Testis (tissue), 3 donors: Measurements from ENCODE around the gene CEBPG. TPM values are rescaled to one million over a fixed set of nuclear protein-coding genes. Genes with fewer than 3 reads are reported as not detected.
A peak's percentile ranks its signal among the peaks of the same experiment; 100 is the strongest.

Experiments
- DNase-seq: peaks from one replicate; pipeline ENCODE4 v3.0.0-alpha.2; 2019
- H3K27ac ChIP-seq, 2 donors: fragments of 200-600 bp; sonication (generic); one replicate each; pipeline ENCODE4 v1.5.1; 2019
- H3K27me3 ChIP-seq: fragments of 200-600 bp; sonication (generic); one replicate; pipeline ENCODE4 v1.5.1; 2019
- H3K36me3 ChIP-seq: fragments of 200-600 bp; sonication (generic); one replicate; pipeline ENCODE4 v1.5.1; 2017; ENCODE audit warnings: low read depth; ENCODE audit errors: missing control alignments
- H3K4me1 ChIP-seq: fragments of 200-600 bp; sonication (generic); one replicate; pipeline ENCODE4 v1.5.1; 2019
- H3K4me3 ChIP-seq, 2 donors: fragments of 200-600 bp; sonication (generic); one replicate each; pipeline ENCODE4 v1.5.1; 2017 to 2019
- H3K9me3 ChIP-seq: fragments of 200-600 bp; sonication (generic); one replicate; pipeline ENCODE4 v1.5.1; 2017
- POLR2A ChIP-seq: fragments of 450-650 bp; IDR thresholded peaks from one replicate; pipeline ENCODE4 v1.6.1; 2017; ENCODE audit warnings: antibody characterized with exemption, mild to moderate bottlenecking, moderate library complexity
- WGBS, 2 donors: methylation state at CpG; one replicate each; pipeline ENCODE4 v1.1.5; 2018; 5-methylcytosine and 5-hydroxymethylcytosine counted together
- intact Hi-C: fragments of 100-400 bp; cut with DNase I; formaldehyde crosslinking; loops from one replicate; pipeline ENCODE4 v1.15.1; 2023; ENCODE audit warnings: low total_unique reads
- polyA plus RNA-seq: library from polyadenylated mRNA; stranded (reverse); fragments of 350-450 nt; fragmentation: Illumina TruSeq; extraction: RNeasy Lipid Tissue Mini Kit (QIAGEN cat#74804); gene quantifications from one replicate; pipeline ENCODE4 v1.2.3, GENCODE V29; 2014; ENCODE audit warnings: low read depth, low replicate concordance; ENCODE audit not compliant: insufficient read depth
- total RNA-seq, 2 donors: library from RNA; depleted of rRNA; stranded (reverse); fragments of >200 nt; gene quantifications; one replicate each; pipeline ENCODE4 v1.2.3, GENCODE V29; 2016
- TF ChIP-seq, protein P1 (sequence below), 3 experiments: fragments of 450-650 bp in 2 of 3; fragments of 200-600 bp in 1 of 3; sonication (generic) in 1 of 3; IDR thresholded peaks; one replicate each; pipeline ENCODE4 v1.5.1; 2016 to 2019; ENCODE audit warnings: antibody characterized with exemption in 3 of 3, mild to moderate bottlenecking in 2 of 3, moderate library complexity in 1 of 3

The CEBPG gene
- total and polyA plus RNA-seq, 3 donors from 2014 or later: 20.8 to 24.3 (median 20.9) TPM

DNA sequence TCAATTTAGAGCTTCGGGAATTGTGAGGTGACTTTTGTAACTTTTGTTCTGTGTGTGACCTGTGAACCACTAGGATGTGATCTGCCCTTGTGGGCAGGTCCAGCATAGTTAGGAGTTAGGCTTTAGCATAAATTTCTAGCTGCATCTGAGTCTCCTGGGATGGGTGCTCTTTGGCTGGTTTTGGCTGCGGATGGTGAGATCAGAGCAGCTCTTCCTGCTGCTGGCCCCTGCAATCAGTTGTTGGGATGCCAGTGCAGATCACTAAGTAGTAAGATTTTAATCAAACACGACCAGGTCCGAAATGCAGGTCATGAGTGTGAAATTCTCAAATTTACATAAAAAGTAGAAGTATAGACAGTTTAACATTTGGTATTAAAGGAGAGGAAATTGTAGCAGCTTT lies 8.5 kb downstream of the CEBPG start:
- TF ChIP-seq, protein P1, sequence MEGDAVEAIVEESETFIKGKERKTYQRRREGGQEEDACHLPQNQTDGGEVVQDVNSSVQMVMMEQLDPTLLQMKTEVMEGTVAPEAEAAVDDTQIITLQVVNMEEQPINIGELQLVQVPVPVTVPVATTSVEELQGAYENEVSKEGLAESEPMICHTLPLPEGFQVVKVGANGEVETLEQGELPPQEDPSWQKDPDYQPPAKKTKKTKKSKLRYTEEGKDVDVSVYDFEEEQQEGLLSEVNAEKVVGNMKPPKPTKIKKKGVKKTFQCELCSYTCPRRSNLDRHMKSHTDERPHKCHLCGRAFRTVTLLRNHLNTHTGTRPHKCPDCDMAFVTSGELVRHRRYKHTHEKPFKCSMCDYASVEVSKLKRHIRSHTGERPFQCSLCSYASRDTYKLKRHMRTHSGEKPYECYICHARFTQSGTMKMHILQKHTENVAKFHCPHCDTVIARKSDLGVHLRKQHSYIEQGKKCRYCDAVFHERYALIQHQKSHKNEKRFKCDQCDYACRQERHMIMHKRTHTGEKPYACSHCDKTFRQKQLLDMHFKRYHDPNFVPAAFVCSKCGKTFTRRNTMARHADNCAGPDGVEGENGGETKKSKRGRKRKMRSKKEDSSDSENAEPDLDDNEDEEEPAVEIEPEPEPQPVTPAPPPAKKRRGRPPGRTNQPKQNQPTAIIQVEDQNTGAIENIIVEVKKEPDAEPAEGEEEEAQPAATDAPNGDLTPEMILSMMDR (IDR thresholded peaks at IDR 0.05): no peak
- no peak for TF ChIP-seq POLR2A
- Histone ChIP-seq H3K27ac (no peak overlapping the region), H3K27me3 (no peaks in the 10 kb centered on the region), H3K36me3 (no peaks in the 10 kb centered on the region), H3K9me3 (no peaks in the 10 kb centered on the region), H3K4me3 (no peak overlapping the region), H3K4me1 (peaks cover 10% of the 10 kb centered on the region)
- DNase-seq: no peak
- intact Hi-C loops: no loop called here
- 87 to 88% methylated on average over 4 of the region's 4 CpGs for WGBS, 2 donors

DNA sequence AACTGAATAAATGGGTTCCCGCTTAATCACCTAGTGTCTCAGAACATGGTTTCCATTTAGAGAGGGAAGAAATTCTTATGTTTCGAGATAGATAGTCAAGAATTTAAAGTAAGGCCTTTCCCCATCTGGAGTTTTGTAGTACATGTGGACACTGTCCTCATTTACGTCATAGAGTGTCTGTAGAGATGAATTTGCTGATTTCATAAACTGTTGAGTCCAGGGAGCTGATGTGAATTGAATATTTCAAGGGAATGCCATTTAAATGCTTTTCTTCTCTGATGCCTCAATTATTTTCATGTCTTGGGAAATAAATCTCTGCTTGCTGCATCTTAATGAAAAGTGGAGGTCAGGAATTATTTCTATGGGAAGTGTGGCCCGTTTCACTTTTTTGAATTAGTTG lies 9.5 kb downstream of the CEBPG start:
- Histone ChIP-seq H3K36me3 (no peaks in the 10 kb centered on the region), H3K27me3 (no peaks in the 10 kb centered on the region), H3K27ac (no peak overlapping the region), H3K4me1 (peaks cover 10% of the 10 kb centered on the region), H3K9me3 (no peaks in the 10 kb centered on the region), H3K4me3 (no peak overlapping the region)
- TF ChIP-seq, protein P1 (IDR thresholded peaks at IDR 0.05): no peak
- no peak for TF ChIP-seq POLR2A
- DNase-seq: no peak
- WGBS, 2 donors: 89 to 91% methylated on average over 4 of the region's 4 CpGs
- intact Hi-C loops: no loop called here

DNA sequence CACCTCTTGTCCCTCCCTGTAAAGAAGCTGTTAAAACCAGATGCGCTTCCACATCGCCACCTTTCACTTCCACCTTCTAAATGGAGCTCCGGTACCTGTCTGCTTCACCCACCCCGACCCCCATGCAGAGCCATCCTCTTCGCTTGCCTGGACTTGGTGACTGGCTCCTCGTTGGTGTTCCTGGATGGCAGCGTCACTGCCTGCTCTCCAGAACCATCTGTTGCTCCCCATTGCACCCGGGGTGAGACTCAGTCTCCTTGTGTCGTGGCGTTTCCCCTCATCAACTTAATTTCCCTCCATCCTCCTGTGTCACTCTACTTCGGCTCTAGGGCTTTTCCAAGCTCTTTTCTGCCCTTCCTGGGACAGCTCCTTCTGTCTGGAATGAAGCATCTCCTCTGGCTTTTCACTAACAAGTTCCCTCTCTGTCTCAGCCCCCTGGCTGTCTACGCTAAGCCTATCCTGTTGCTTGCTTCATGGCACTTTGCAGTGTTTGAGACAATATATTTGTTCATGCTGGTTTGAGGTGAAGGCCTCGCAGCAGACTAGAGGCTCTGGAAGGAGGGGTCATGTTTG lies 10.3 kb downstream of the CEBPG start:
- DNase-seq: no peak
- no peaks in the 10 kb centered on the region for H3K9me3 ChIP-seq
- peaks cover 14% of the 10 kb centered on the region for H3K4me1 ChIP-seq
- no peak overlapping the region for H3K4me3 ChIP-seq
- no peak overlapping the region for H3K27ac ChIP-seq
- TF ChIP-seq, protein P1 (IDR thresholded peaks at IDR 0.05): no peak
- TF ChIP-seq POLR2A: no peak
- WGBS, 2 donors: 93 to 95% methylated on average over 13 of the region's 13 CpGs
- no peaks in the 10 kb centered on the region for H3K27me3 ChIP-seq
- H3K36me3 ChIP-seq: no peaks in the 10 kb centered on the region
- intact Hi-C loops: no loop called here

DNA sequence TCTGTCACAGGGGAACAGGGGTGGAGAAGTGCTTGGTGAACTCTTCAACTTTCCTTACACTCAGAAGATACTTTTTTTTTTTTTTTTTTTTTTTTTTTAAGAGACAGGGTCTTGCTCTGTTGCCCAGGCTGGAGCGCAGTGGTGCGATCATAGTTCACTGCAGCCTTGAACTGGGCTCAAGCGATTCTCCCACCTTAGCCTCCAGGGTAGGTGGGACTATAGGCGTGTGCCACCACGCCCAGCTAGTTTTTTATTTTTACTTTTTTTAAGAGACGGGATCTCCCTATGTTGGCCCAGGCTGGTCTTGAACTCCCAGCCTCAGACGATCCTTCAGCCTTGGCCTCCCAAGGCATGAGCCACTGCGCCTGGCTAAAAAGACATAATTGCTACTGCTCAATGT lies 11.5 kb downstream of the CEBPG start:
- DNase-seq: no peak
- TF ChIP-seq POLR2A: no peak
- TF ChIP-seq, protein P1 (IDR thresholded peaks at IDR 0.05): no peak
- H3K9me3 ChIP-seq: no peaks in the 10 kb centered on the region
- H3K36me3 ChIP-seq: no peaks in the 10 kb centered on the region
- intact Hi-C loops: no loop called here
- 91 to 95% methylated on average over 8 of the region's 8 CpGs for WGBS, 2 donors
- no peak overlapping the region for H3K4me3 ChIP-seq
- H3K27ac ChIP-seq: no peak overlapping the region
- H3K27me3 ChIP-seq: no peaks in the 10 kb centered on the region
- H3K4me1 ChIP-seq: peaks cover 19% of the 10 kb centered on the region

DNA sequence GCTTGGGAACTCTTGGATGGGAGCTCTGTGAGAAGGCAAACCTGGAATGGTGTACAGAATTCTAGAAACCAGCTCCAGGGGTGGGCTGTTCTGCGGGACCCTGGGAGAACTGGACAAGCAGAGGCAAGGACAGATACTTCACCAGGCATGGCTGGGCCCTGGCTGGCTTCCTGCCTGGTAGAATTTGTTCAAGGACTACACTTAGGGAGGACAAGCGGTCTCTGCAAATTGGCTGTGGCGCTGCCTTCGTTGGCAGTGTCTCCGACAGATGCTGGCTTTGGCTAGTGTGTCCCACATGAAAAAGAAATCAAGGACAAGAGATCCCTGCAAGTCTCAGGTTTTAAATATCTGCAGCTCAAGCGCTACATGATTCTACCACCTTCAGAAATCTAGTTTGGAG lies 12.4 kb downstream of the CEBPG start:
- Histone ChIP-seq H3K4me3 (no peak overlapping the region), H3K27me3 (no peaks in the 10 kb centered on the region), H3K36me3 (no peaks in the 10 kb centered on the region), H3K9me3 (no peaks in the 10 kb centered on the region), H3K27ac (no peak overlapping the region), H3K4me1 (peaks cover 24% of the 10 kb centered on the region)
- WGBS, 2 donors: 28 to 37% methylated on average over 6 of the region's 6 CpGs
- TF ChIP-seq, protein P1 (IDR thresholded peaks at IDR 0.05): no peak
- TF ChIP-seq POLR2A: no peak
- intact Hi-C loops: no loop called here
- DNase-seq: peak; percentile 54
